Astrocyte (in vitro differentiated cells and primary cell): Measurements from ENCODE around the gene FOXL3.
"Not testable (repeated sequence)": the region's sequence is repeated elsewhere in the genome, so short reads cannot be mapped to it uniquely, and the experiment has no call there.

Source experiments
- CTCF ChIP-seq: IDR thresholded peaks from 2 replicates; pipeline ENCODE4 v1.5.1; 2011; ENCODE audit warnings: low read depth, mild to moderate bottlenecking, inconsistent platforms, low read length, moderate library complexity; ENCODE audit not compliant: insufficient read depth
- EZH2 ChIP-seq: IDR thresholded peaks from 2 replicates; pipeline ENCODE4 v1.6.1; 2012; ENCODE audit warnings: mild to moderate bottlenecking, low read length, inconsistent platforms; ENCODE audit not compliant: insufficient read depth

DNA sequence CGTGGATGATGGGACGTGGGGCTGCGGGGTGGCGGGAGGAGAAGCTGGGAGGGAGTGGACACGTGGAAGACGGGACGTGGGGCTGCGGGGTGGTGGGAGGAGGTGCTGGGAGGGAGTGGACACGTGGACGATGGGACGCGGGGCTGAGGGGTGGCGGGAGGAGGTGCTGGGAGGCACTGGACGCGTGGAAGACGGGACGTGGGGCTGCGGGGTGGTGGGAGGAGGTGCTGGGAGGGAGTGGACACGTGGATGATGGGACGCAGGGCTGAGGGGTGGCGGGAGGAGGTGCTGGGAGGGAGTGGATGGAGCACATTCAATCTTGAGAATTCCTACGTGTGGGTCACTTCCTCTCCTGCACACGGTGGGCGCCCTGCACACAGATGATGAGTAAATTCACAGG is 7.2 kb downstream of the FOXL3 start:
- TF ChIP-seq CTCF, EZH2: not testable (repeated sequence)
